GM18526 (cell line): ENCODE measurements around the gene PLEKHA5.

Experiments used
- POLR2A ChIP-seq: IDR thresholded peaks from 3 replicates; pipeline ENCODE4 v1.6.1; 2011; ENCODE audit not compliant: insufficient read length; ENCODE audit errors: extremely low read depth

Gene PLEKHA5, protein sequence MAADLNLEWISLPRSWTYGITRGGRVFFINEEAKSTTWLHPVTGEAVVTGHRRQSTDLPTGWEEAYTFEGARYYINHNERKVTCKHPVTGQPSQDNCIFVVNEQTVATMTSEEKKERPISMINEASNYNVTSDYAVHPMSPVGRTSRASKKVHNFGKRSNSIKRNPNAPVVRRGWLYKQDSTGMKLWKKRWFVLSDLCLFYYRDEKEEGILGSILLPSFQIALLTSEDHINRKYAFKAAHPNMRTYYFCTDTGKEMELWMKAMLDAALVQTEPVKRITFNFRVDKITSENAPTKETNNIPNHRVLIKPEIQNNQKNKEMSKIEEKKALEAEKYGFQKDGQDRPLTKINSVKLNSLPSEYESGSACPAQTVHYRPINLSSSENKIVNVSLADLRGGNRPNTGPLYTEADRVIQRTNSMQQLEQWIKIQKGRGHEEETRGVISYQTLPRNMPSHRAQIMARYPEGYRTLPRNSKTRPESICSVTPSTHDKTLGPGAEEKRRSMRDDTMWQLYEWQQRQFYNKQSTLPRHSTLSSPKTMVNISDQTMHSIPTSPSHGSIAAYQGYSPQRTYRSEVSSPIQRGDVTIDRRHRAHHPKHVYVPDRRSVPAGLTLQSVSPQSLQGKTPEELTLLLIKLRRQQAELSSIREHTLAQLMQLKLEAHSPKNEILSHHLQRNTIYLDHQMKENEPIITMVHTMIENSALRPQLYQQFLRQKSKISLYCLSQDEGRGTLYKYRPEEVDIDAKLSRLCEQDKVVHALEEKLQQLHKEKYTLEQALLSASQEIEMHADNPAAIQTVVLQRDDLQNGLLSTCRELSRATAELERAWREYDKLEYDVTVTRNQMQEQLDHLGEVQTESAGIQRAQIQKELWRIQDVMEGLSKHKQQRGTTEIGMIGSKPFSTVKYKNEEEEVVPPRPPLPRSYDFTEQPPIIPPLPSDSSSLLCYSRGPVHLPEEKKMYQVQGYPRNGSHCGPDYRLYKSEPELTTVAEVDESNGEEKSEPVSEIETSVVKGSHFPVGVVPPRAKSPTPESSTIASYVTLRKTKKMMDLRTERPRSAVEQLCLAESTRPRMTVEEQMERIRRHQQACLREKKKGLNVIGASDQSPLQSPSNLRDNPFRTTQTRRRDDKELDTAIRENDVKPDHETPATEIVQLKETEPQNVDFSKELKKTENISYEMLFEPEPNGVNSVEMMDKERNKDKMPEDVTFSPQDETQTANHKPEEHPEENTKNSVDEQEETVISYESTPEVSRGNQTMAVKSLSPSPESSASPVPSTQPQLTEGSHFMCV

DNA sequence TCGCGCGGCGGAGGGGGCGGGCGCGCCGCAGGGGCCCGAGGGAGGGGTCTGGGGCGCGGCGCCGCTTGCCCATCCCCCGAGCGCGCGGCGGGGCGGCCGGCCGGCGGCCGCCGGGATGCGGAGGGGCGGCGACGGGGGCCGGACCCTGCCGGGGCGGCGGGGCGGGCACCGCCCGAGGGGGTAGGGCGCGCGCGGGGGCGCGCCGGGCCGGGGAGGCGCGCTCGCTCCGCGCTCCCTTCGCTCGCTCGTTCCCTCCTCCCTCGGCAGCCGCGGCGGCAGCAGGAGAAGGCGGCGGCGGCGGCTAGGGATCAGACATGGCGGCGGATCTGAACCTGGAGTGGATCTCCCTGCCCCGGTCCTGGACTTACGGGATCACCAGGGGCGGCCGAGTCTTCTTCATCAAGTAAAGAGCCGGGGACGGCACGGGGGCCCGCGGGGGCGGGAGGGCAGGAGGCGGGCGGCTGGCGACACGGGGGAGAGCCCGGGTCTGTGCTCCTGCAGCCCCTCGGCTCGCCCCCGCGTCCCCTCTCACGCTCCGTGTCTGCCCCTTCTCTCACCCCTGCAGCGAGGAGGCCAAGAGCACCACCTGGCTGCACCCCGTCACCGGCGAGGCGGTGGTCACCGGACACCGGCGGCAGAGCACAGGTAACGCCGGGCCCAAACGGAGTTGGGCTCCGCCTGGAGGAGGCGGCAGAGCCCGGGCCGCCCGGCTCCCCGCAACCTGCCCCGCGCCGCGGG is at the start of gene PLEKHA5:
TSS of gene PLEKHA5 (plus strand) at position 248 of the 738 bp plus-strand sequence. CDS start at position 315, 67 bp downstream.
- TF ChIP-seq POLR2A, result no peak

DNA sequence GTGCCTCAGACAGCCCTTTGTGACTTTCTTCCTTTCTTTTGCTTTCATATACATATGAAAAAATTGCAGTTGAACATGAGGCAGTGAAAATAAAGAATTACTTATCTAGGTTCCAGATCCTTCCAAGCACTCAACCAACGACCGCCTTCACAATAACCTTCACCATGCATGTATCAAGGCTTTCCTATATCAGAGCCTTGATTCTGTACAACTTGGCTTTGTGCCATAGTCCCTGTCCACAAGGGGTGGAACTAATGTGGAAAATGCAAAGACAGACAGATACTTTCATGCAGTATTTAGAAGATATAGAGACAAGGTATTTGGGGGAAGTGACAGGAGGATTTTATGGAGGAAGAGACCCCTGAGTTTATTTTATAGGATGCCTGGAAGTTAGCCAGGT is 48.6 kb upstream of the PLEKHA5 start:
- TF ChIP-seq POLR2A, result no peak

DNA sequence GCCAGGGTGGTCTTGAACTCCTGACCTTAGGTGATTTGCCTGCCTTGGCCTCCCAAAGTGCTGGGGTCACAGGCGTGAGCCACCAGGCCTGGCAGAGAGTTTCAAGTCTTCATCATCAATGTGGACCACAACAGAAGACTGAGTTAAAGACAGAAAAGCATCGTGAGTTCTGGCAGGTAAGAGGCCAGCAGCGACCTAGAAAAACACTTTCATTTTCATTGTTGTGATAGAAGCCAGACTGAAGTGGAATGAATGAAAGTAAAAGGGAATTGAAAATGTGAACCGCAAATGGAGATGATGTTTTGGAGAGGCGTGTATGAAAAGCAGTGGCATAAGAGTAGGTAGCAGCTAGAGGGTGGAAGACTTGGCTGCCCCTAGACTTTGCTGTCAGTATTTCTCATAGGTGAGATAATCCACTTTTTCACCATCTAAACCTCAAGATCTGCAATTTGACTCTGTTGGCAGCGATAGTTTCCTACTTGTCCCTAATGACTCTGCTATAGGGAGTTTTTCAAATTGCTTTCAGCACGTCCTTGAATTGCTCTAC is 47.1 kb upstream of the PLEKHA5 start:
- no peak for TF ChIP-seq POLR2A

DNA sequence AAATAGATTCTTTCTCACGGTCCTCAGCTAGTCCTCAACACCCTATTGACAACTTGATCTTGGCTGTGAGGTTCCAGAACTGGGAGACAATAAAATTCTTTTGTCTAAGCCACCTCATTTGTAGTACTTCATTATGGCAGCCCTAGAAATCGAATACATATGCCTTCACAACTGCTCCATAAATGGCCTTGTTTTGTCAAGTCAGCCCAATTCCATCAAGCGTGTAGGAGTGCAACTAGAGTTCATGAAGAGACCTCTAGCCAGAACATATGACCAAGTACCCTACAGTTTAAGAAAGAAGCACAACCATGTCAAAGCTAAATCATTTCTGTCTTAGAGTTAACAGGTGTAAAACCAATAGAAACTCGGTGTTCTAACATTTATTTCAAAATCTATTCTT is 45.0 kb upstream of the PLEKHA5 start:
- no peak for TF ChIP-seq POLR2A

DNA sequence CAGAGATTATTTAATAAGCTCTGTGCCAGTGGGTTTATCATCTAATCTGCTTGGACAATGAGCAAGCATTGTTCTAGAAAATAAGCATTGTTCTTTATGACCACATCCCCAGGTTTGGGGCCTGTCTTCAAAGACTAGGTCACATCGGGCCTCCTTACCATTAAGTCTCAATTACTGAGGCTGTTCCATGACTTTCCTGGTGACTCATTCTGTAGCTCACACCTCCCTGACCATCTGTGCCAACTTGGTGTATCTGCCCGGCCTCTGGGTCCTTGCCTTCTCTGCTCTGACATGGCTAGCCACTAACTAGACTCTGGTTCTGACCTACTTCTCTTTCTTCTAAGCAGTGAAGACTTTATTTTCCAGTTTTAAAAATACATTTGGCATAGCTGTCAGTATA is 44.4 kb upstream of the PLEKHA5 start:
- no peak for TF ChIP-seq POLR2A

DNA sequence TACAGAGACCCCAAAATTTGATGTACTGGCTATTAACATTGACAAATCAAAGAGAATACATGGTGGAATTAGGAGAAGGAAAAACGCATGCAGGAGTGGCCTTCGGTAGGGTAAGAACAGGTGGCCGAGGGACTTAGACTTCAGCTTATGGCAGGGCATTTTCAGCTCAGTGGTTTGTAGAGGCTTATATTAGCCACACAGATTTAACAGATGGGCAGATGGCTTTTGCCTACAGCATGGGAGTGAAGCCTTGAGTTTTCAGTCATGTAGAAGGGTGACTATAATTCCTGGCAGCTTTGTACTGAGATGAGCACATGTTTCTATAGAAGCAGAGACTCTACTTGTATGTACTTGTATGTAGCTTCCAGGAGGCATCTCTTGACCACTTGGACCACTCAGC is 40.9 kb upstream of the PLEKHA5 start:
- no peak for TF ChIP-seq POLR2A

DNA sequence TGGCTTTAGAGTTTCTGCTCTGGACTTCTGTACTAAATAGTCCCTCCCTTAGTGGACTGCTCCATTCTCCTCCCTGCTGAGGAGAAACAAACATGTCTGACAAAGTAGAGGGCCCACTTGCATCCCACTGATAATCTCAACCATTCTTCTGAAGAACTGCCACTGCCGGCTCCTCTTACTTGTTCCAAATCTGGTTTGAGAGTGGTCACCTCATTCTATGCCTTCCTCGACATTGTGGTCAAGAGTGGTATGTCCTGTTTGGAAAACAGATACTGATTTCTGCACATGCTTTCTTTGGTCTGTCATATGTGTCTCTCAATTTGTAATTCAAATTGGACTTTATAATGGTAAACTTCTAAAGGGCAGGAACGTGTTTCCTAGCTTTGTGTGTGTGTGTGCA is 36.3 kb upstream of the PLEKHA5 start:
- no peak for TF ChIP-seq POLR2A

DNA sequence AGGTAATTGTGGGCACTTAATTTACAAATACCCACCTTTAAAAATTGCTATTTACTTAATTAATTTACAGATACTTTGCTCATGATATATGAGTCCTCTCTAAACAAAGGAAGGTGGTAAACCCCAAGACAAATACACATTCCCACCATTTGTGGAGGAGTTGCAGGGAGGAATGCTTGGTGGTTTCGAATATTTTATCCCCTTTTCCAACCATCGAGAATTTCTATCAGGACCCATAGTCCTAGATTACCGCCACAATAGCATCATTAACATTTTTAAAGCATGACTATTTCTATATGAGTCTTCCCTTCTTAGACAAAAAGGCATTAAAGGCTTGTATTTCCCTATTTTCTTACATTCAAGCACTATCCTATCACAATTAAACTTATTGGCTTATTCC is 34.2 kb upstream of the PLEKHA5 start:
- no peak for TF ChIP-seq POLR2A

DNA sequence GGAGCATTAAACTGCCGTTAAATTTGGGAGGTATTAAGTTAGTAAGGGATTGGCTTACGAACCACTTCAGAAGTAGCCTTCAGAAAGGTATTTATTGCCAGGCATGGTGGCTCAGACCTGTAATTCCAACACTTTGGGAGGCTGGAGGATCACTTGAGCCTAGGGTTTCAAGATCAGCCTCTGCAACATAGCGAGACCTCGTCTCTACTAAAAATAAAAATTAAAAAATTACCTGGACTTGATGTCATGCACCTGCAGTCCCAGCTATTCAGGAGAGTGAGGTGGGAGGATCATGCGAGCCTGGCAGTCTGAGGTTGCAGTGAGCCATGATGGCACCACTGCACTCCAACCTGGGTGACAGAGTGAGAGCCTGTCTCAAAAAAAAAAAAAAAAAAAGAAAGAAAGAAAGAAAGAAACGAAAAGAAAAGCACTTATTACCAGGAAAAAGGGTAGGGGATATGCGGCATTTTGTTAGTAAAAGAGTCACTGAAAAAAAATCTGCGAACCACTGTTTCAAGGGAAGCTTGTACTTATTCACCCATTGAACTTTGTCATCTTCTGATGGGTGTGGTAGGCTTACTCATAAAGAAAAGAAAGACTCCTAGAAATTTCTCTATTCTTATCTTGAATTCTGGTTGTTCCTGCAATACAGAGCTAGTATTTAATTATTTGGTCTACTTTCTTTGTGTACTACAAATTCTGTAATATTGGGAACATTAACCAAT is 33.6 kb upstream of the PLEKHA5 start:
- TF ChIP-seq POLR2A, result no peak

DNA sequence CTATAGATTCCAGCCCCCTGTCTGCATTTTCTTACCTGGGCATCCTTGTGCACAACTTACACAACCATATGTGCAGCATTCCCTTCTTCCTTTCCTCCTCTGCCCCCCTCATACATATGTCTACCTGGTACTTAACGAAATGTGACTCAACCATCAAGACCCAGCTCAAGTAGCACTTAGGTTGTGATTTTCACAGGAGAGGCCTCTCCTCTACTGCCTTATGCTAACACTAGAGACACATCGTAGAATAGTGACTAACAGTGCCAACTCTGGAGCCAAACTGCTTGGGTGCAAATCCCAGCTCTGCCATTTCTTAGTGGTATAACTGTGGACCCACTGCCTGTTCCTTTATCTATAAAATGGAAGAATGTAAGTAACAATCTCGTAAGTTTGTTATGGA is 24.1 kb upstream of the PLEKHA5 start:
- TF ChIP-seq POLR2A, result no peak

DNA sequence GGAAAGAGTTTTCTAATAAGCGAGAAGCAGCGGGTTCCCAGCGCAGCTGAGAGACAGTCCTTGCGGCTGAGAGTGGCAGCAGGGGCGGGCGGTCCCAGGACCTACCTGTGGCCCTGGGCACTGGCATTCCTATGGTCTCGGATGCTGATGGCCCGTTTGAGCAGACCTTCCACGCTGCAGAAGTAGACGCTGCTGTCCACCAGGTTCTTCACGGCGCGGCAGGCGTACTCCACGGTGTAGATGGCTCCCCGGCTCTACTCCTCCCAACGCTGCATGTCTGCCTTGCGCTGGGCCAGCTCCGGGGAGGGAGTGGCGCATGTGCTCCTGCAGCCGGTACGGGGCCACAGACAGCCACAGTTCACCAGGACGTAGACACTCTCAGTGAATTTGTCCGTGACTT is 21.8 kb upstream of the PLEKHA5 start:
- no peak for TF ChIP-seq POLR2A

DNA sequence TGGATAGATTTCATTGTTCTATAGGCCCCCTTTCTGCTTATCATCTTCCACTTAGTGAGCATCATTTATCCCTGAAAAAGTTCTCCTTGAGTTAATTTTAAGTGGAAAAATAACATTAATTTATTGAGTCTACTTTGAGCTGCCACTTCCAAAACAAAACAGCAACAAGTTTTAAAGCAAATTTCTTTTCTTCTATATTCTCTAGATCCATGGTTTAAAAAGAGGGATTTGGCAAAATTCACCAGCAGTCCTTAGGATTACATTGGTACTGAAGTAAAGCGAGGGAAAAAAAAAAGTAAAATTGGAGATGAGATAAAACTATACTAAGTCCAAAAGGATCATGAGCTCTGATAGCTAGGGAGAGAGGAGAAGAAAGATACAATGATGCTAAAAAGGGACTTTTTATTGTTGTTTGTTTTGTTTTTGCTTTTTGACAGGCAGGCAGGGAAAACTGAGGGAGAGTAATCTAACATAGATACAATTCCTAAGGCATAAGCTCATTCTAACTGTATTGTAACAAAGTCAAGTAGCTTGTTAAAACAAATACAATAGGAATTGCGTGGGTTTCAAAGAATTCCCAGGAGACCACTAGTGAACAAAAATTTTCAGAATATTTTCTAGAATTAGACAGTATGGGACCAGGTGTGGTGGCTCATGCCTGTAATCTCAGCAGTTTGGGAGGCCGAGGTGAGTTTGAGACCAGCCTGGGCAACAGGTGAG is 19.2 kb upstream of the PLEKHA5 start:
- no peak for TF ChIP-seq POLR2A

DNA sequence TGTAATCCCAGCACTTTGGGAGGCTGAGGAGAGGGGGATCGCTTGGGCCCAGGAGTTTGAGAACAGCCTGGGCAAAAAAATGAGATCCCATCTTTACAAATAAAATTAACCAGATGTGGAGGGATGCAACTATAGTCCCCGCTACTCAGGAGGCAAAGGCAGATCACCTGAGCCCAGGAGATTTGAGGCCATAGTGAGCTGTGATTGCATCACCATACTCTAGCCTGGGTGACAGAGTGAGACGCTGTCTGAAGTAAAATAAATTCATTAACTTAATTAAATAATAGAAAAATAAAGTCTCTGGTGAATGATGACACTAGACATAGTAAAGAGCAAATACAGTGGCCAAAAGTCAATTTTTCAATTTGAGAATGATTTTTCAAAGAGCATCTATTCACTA is 16.1 kb upstream of the PLEKHA5 start:
- TF ChIP-seq POLR2A, result no peak
